Smooth muscle cell (in vitro differentiated cells): Measurements from ENCODE around the gene SLC35E2B. TPM values are rescaled to one million over a fixed set of nuclear protein-coding genes. Genes with fewer than 3 reads are reported as not detected.
A peak's percentile ranks its signal among the peaks of the same experiment; 100 is the strongest.

Experiments
- DNase-seq: peaks from one replicate; lab custom pipeline; 2025; ENCODE audit not compliant: unreplicated experiment; lab: John Stamatoyannopoulos, UW
- H2AFZ ChIP-seq: fragments of 200-600 bp; sonication (generic); 2 replicates; pipeline ENCODE4 v1.6.0; 2016; ENCODE audit warnings: antibody characterized with exemption, low read depth, mild to moderate bottlenecking
- H3F3A ChIP-seq: fragments of 200-600 bp; sonication (generic); 2 replicates; pipeline ENCODE4 v1.6.0; 2017; ENCODE audit warnings: antibody characterized with exemption, low read depth
- H3K27ac ChIP-seq: fragments of 200-600 bp; sonication (generic); 2 replicates; pipeline ENCODE4 v1.5.1; 2016; ENCODE audit warnings: low read depth, mild to moderate bottlenecking
- H3K27me3 ChIP-seq: fragments of 200-600 bp; sonication (generic); 2 replicates; pipeline ENCODE4 v1.6.1; 2016; ENCODE audit warnings: low read depth, mild to moderate bottlenecking
- H3K36me3 ChIP-seq: fragments of 200-600 bp; sonication (generic); 2 replicates; pipeline ENCODE4 v1.5.1; 2016; ENCODE audit warnings: low read depth
- H3K4me1 ChIP-seq: fragments of 200-600 bp; sonication (generic); 2 replicates; pipeline ENCODE4 v1.5.1; 2016; ENCODE audit warnings: low read depth
- H3K4me2 ChIP-seq: fragments of 200-600 bp; sonication (generic); 2 replicates; pipeline ENCODE4 v1.6.0; 2016; ENCODE audit warnings: mild to moderate bottlenecking
- H3K4me3 ChIP-seq: fragments of 200-600 bp; sonication (generic); 2 replicates; pipeline ENCODE4 v1.5.1; 2016; ENCODE audit warnings: mild to moderate bottlenecking
- H3K79me2 ChIP-seq: fragments of 200-600 bp; sonication (generic); 2 replicates; pipeline ENCODE4 v1.6.0; 2016; ENCODE audit warnings: low read depth, mild to moderate bottlenecking
- H3K9ac ChIP-seq: fragments of 200-600 bp; sonication (generic); 2 replicates; pipeline ENCODE4 v1.6.0; 2016; ENCODE audit warnings: low read depth
- H3K9me3 ChIP-seq: fragments of 200-600 bp; sonication (generic); replicated peaks from 2 replicates; pipeline ENCODE4 v1.5.1; 2016; ENCODE audit warnings: low read depth
- H4K20me1 ChIP-seq: fragments of 200-600 bp; sonication (generic); 2 replicates; pipeline ENCODE4 v1.6.0; 2016; ENCODE audit warnings: low read depth
- CTCF ChIP-seq: fragments of 200-600 bp; sonication (generic); IDR thresholded peaks from 2 replicates; pipeline ENCODE4 v1.5.1; 2017; ENCODE audit warnings: borderline replicate concordance, mild to moderate bottlenecking, antibody characterized with exemption; ENCODE audit not compliant: insufficient read depth, poor library complexity, severe bottlenecking
- WGBS: methylation state at CpG from one replicate; pipeline ENCODE4 v1.1.7; 2016; ENCODE audit warnings: low lambda C conversion rate; 5-methylcytosine and 5-hydroxymethylcytosine counted together
- polyA plus RNA-seq: library from polyadenylated mRNA; unstranded; fragments of >200 nt; fragmentation: Nextera tagmentation; extraction: Ambion mirVana; gene quantifications from 2 replicates; pipeline ENCODE4 v1.2.1, GENCODE V29; 2016
- total RNA-seq: library from RNA; depleted of rRNA; stranded (reverse); fragments of >200 nt; gene quantifications from 2 replicates; pipeline ENCODE4 v1.2.3, GENCODE V29; 2014

The SLC35E2B gene
- total and polyA plus RNA-seq, 2 experiments from 2014 or later: 19.7 to 24.2 TPM

GRCh38 chr1:1669468-1670440 lies 22.8 kb downstream of the SLC35E2B start:
- H3K9ac ChIP-seq: no peak overlapping the region
- no peaks in the 10 kb centered on the region for H3K36me3 ChIP-seq
- no peaks in the 10 kb centered on the region for H3K4me1 ChIP-seq
- no peak overlapping the region for H3K4me3 ChIP-seq
- H3F3A ChIP-seq: no peaks in the 10 kb centered on the region
- H4K20me1 ChIP-seq: no peaks in the 10 kb centered on the region
- no peaks in the 10 kb centered on the region for H3K27me3 ChIP-seq
- H3K9me3 ChIP-seq: no peaks in the 10 kb centered on the region
- WGBS: 96% methylated on average over 43 of the region's 43 CpGs
- no peak for DNase-seq
- no peak for TF ChIP-seq CTCF
- no peak overlapping the region for H2AFZ ChIP-seq
- no peak overlapping the region for H3K4me2 ChIP-seq
- no peaks in the 10 kb centered on the region for H3K79me2 ChIP-seq
- no peak overlapping the region for H3K27ac ChIP-seq

- no peak overlapping the region for H3K9ac ChIP-seq
- H3K4me2 ChIP-seq: no peak overlapping the region
- no peaks in the 10 kb centered on the region for H3K9me3 ChIP-seq
- peaks cover 5% of the 10 kb centered on the region for H3F3A ChIP-seq
- DNase-seq: no peak
- H3K4me1 ChIP-seq: no peaks in the 10 kb centered on the region
- no peaks in the 10 kb centered on the region for H4K20me1 ChIP-seq
- no peaks in the 10 kb centered on the region for H3K79me2 ChIP-seq
- no peak overlapping the region for H3K4me3 ChIP-seq
- no peaks in the 10 kb centered on the region for H3K27me3 ChIP-seq
- 99% methylated on average over 15 of the region's 15 CpGs for WGBS
- no peaks in the 10 kb centered on the region for H3K36me3 ChIP-seq
- TF ChIP-seq CTCF: no peak
- H3K27ac ChIP-seq: no peak overlapping the region
- no peak overlapping the region for H2AFZ ChIP-seq
These were observed 26.1 kb downstream of the SLC35E2B start for GRCh38 chr1:1666526-1666925.

GRCh38 chr1:1665815-1666251 lies 26.8 kb downstream of the SLC35E2B start:
- peak; percentile 55 for TF ChIP-seq CTCF
- Histone ChIP-seq H3K27me3 (no peaks in the 10 kb centered on the region), H3K36me3 (no peaks in the 10 kb centered on the region), H3K4me1 (no peaks in the 10 kb centered on the region), H3K79me2 (no peaks in the 10 kb centered on the region), H2AFZ (no peak overlapping the region), H3K4me2 (no peak overlapping the region), H3F3A (peaks cover 5% of the 10 kb centered on the region), H3K9ac (no peak overlapping the region), H4K20me1 (no peaks in the 10 kb centered on the region), H3K9me3 (no peaks in the 10 kb centered on the region), H3K27ac (no peak overlapping the region), H3K4me3 (no peak overlapping the region)
- WGBS: 95% methylated on average over 25 of the region's 25 CpGs
- DNase-seq: no peak
